ENCODE results near the gene RGMA. TPM values are rescaled to one million over a fixed set of nuclear protein-coding genes. Genes with fewer than 3 reads are reported as not detected.

The RGMA gene
- total RNA-seq, 4 donors from 2014 or later = 3.6 to 57.1 (median 25.1) TPM

- TF ChIP-seq POLR2A (IDR thresholded peaks at IDR 0.05) = no peak
- peak; percentile 78 to 94 (median 89) for TF ChIP-seq CTCF (IDR thresholded peaks at IDR 0.05)
- Histone ChIP-seq H3K36me3 (no peaks in the 10 kb centered on the region), H3K27me3 (no peaks in the 10 kb centered on the region), H3K4me3 (no peak overlapping the region), H3K4me1 (peaks cover 0 to 4% of the 10 kb centered on the region in 2 donors), H3K27ac (peak overlapping the region; percentile 68 to 82), H3K9me3 (no peaks in the 10 kb centered on the region)
- peak; percentile 76 to 81 for DNase-seq
- intact Hi-C loops (cut with DNase I; ENCODE audit: low total_unique reads) = loop anchor here (5.0 kb wide), 2 partner anchors 947 to 1092 kb away; no protein-coding TSS in a partner anchor
Observed at GRCh38 chr15:93030430-93031102, 58.4 kb downstream of the RGMA start.

GRCh38 chr15:93029836-93030429 is 59.1 kb downstream of the RGMA start:
- Histone ChIP-seq H3K4me1 (peaks cover 0 to 4% of the 10 kb centered on the region in 2 donors), H3K4me3 (no peak overlapping the region), H3K27ac (peak overlapping the region; percentile 68 to 82), H3K9me3 (no peaks in the 10 kb centered on the region), H3K27me3 (no peaks in the 10 kb centered on the region), H3K36me3 (no peaks in the 10 kb centered on the region)
- intact Hi-C loops (cut with DNase I; ENCODE audit: low total_unique reads) = loop anchor here (5.0 kb wide), 2 partner anchors 947 to 1092 kb away; no protein-coding TSS in a partner anchor
- TF ChIP-seq POLR2A (IDR thresholded peaks at IDR 0.05) (no peak), CTCF (IDR thresholded peaks at IDR 0.05) (no peak)
- DNase-seq = peak in 1 of 2 donors; percentile 19

GRCh38 chr15:93029214-93029835 is 59.7 kb downstream of the RGMA start:
- no peaks in the 10 kb centered on the region for H3K9me3 ChIP-seq
- H3K27me3 ChIP-seq = no peaks in the 10 kb centered on the region
- H3K27ac ChIP-seq = peak overlapping the region; percentile 68 to 82
- intact Hi-C loops (cut with DNase I; ENCODE audit: low total_unique reads) = no loop called here
- DNase-seq = no peak
- no peak overlapping the region for H3K4me3 ChIP-seq
- H3K4me1 ChIP-seq = peaks cover 0 to 4% of the 10 kb centered on the region in 2 donors
- TF ChIP-seq CTCF (IDR thresholded peaks at IDR 0.05) (no peak), POLR2A (IDR thresholded peaks at IDR 0.05) (no peak)
- no peaks in the 10 kb centered on the region for H3K36me3 ChIP-seq

- Histone ChIP-seq H3K27me3 (no peaks in the 10 kb centered on the region), H3K36me3 (no peaks in the 10 kb centered on the region), H3K4me1 (peaks cover 0 to 4% of the 10 kb centered on the region in 2 donors), H3K4me3 (no peak overlapping the region), H3K9me3 (no peaks in the 10 kb centered on the region), H3K27ac (peak overlapping the region; percentile 68 to 82)
- TF ChIP-seq CTCF (IDR thresholded peaks at IDR 0.05) (no peak), POLR2A (IDR thresholded peaks at IDR 0.05) (no peak)
- peak; percentile 78 to 80 for DNase-seq
- intact Hi-C loops (cut with DNase I; ENCODE audit: low total_unique reads) = no loop called here
Observed at GRCh38 chr15:93028632-93029213, 60.3 kb downstream of the RGMA start.
